Effector memory CD8-positive, alpha-beta T cell (primary cell): Measurements from ENCODE around the gene CNTD1.

Experiments used
- ATAC-seq: fragments of 150-1000 bp; cut with Tn5 transposase; replicated peaks from 2 replicates; pipeline ENCODE4 v1.10.0; 2021; ENCODE audit warnings: mild to moderate bottlenecking, moderate library complexity
- DNase-seq, 3 experiments: peaks; one replicate each; pipeline ENCODE4 v3.0.0; 2021
- H3K27ac Mint-ChIP-seq, 2 donors: one replicate each; pipeline ENCODE4 v1.8.0; 2022; ENCODE audit warnings: mild to moderate bottlenecking in 2 of 2, mixed read lengths in 2 of 2, moderate library complexity in 2 of 2
- H3K27me3 Mint-ChIP-seq, 2 donors: one replicate each; pipeline ENCODE4 v1.8.0; 2022; ENCODE audit warnings: mixed read lengths in 2 of 2
- H3K36me3 Mint-ChIP-seq: one replicate; pipeline ENCODE4 v1.8.0; 2022; ENCODE audit warnings: mild to moderate bottlenecking, moderate library complexity, mixed read lengths; ENCODE audit not compliant: insufficient read depth
- H3K4me1 Mint-ChIP-seq, 2 donors: one replicate each; pipeline ENCODE4 v1.8.0; 2022; ENCODE audit warnings: low read depth in 2 of 2, mixed read lengths in 2 of 2
- H3K4me3 Mint-ChIP-seq, 2 donors: one replicate each; pipeline ENCODE4 v1.8.0; 2022; ENCODE audit warnings: mild to moderate bottlenecking in 2 of 2, mixed read lengths in 2 of 2, moderate library complexity in 2 of 2
- H3K9me3 Mint-ChIP-seq, 2 donors: one replicate each; pipeline ENCODE4 v1.8.0; 2022; ENCODE audit warnings: mixed read lengths in 2 of 2

Gene CNTD1

GRCh38 chr17:42803074-42803883, 4.6 kb downstream of the CNTD1 start:
- Mint-ChIP-seq H3K36me3 (peaks cover 8% of the 10 kb centered on the region), H3K27ac (peak overlapping the region in 1 of 2 donors; percentile 15), H3K4me1 (peaks cover 5% of the 10 kb centered on the region in 2 donors), H3K9me3 (no peaks in the 10 kb centered on the region), H3K4me3 (no peak overlapping the region), H3K27me3 (no peaks in the 10 kb centered on the region)
- DNase-seq (no peak), ATAC-seq (no peak)

GRCh38 chr17:42804918-42805367, 6.3 kb downstream of the CNTD1 start:
- Mint-ChIP-seq H3K4me1 (no peaks in the 10 kb centered on the region), H3K27me3 (no peaks in the 10 kb centered on the region), H3K27ac (no peak overlapping the region), H3K36me3 (peaks cover 7% of the 10 kb centered on the region), H3K9me3 (no peaks in the 10 kb centered on the region), H3K4me3 (no peak overlapping the region)
- ATAC-seq (no peak), DNase-seq (no peak)

DNA sequence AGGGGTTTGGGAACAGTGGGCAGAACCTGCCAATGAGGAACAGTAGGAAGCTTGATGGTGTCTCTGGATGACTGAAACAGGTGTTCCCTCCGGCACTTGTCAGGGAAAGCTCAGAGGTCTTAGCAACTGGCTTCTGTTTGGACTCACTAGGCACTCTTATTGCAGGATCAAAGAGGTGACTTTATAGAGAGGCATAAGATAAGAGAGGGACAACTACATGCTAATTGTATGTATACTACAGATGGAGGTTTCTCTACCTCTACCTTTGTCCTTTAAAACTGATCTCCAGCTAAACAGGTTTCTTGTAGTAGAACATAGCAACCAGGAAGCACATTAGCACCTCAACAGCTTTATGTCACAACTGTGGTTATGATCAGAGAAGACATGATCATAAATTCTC, 7.6 kb downstream of the CNTD1 start:
- Mint-ChIP-seq H3K9me3 (no peaks in the 10 kb centered on the region), H3K27me3 (no peaks in the 10 kb centered on the region), H3K36me3 (peaks cover 20% of the 10 kb centered on the region), H3K4me3 (no peak overlapping the region), H3K27ac (no peak overlapping the region), H3K4me1 (no peaks in the 10 kb centered on the region)
- ATAC-seq = no peak
- no peak for DNase-seq

DNA sequence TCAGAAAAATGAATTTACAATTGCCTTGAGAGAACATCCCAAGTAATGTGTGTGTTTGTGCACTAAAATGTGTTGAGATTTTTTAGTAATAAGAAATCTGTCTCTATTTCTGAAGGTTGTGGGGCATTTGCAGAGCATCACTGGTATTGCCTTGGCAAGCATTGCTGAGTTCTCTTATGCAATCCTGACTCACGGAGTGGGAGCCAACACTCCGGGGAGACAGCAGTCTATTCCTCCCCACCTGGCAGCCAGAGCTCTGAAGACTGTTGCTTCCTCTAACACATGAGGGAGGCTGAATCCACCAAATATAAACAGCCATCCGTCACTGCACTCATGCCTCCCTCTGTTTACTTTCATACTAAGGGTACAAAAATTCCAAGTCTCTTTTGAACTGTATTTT, 10.6 kb downstream of the CNTD1 start:
- no peaks in the 10 kb centered on the region for H3K27me3 Mint-ChIP-seq
- DNase-seq = no peak
- peak overlapping the region in 1 of 2 donors; percentile 16 for H3K27ac Mint-ChIP-seq
- H3K36me3 Mint-ChIP-seq = peaks cover 48% of the 10 kb centered on the region
- no peak overlapping the region for H3K4me3 Mint-ChIP-seq
- H3K4me1 Mint-ChIP-seq = no peaks in the 10 kb centered on the region
- H3K9me3 Mint-ChIP-seq = no peaks in the 10 kb centered on the region
- ATAC-seq = no peak

DNA sequence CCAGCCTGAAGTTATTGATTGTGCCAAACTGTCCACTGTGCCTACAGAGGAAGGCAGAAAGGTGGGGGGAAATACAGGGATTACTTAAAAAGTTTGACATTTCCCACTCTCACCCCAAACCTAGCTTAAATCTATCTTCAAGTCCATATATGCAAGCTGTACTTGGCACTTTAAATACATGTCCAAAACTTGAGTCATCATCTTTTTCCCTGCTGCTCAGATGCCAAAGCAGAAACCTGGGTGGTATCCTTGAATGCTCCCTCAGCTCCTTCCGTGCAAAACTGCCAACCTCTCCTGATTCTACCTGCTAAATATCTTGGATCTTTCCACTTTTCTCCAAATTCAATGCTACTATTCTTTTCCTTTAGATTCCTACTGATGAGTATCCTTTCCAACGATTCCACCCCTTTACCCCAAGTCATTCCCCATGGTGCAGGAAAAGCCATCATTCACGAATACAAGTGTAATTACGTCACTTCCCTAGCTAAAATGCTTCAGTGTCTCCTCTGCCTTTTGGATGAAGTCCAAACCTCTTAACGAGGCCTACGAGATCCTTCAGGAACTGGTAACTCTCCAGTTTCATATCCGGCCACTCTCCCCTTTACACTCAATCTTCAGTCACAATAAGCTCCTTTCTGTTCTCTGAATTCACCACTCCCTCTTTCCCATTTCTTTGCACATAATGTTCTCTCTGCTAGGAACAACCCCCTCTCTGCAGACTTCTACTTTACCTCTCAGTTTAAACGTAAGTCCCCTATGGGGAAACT, 16.2 kb downstream of the CNTD1 start:
- DNase-seq = no peak

DNA sequence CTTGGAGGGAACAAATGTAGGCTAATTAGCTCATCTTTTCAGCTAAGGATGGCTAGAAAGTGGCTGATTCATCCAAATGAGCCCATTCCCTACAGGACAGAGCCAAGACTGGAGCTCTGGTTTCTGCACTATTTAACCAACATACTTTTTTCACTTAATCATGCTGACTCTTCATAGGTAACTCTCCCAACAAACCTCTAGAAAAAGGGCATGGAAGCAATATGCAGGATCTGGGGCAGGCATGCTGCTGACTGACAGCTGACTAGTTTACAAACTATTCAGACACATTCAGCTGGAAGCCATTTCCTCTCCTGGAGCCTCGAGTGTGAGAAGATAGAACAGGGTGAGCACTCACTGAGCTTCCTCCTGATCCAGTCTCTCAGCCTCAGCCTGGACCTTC, 19.2 kb downstream of the CNTD1 start:
- Mint-ChIP-seq H3K9me3 (no peaks in the 10 kb centered on the region), H3K27me3 (no peaks in the 10 kb centered on the region), H3K4me1 (peaks cover 11 to 27% of the 10 kb centered on the region in 2 donors), H3K36me3 (peaks cover 79% of the 10 kb centered on the region), H3K4me3 (no peak overlapping the region), H3K27ac (no peak overlapping the region)
- ATAC-seq (no peak), DNase-seq (no peak)

More for the DNA sequence above, 16.2 kb downstream of the CNTD1 start:
- Mint-ChIP-seq H3K27ac (no peak overlapping the region), H3K9me3 (no peaks in the 10 kb centered on the region), H3K4me3 (no peak overlapping the region), H3K4me1 (peaks cover 2 to 11% of the 10 kb centered on the region in 2 donors), H3K27me3 (no peaks in the 10 kb centered on the region), H3K36me3 (peaks cover 92% of the 10 kb centered on the region)
- ATAC-seq = no peak

DNA sequence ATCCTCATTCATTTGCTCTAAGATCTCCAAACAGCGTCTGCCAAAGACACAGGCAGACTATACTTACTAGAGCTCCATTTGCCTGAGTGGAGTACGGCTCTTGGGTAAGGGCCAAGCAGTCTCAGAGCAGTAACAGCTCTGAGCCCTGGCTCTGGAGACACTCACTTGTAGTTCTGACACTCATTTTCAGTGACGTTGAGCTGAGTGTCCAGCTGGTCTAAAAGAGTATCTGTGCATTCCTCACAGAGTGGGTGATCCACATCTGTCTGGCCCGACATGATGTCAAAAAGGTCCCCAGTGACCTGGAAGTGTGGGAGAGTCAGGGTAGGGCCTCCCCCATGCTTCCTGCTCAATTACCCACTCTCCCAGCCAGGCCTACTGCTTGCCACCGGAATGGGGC, 19.7 kb downstream of the CNTD1 start:
- ATAC-seq (no peak), DNase-seq (no peak)
- peaks cover 12 to 27% of the 10 kb centered on the region in 2 donors for H3K4me1 Mint-ChIP-seq
- no peak overlapping the region for H3K4me3 Mint-ChIP-seq
- H3K27ac Mint-ChIP-seq = no peak overlapping the region
- H3K27me3 Mint-ChIP-seq = no peaks in the 10 kb centered on the region
- H3K36me3 Mint-ChIP-seq = peaks cover 75% of the 10 kb centered on the region
- H3K9me3 Mint-ChIP-seq = no peaks in the 10 kb centered on the region

DNA sequence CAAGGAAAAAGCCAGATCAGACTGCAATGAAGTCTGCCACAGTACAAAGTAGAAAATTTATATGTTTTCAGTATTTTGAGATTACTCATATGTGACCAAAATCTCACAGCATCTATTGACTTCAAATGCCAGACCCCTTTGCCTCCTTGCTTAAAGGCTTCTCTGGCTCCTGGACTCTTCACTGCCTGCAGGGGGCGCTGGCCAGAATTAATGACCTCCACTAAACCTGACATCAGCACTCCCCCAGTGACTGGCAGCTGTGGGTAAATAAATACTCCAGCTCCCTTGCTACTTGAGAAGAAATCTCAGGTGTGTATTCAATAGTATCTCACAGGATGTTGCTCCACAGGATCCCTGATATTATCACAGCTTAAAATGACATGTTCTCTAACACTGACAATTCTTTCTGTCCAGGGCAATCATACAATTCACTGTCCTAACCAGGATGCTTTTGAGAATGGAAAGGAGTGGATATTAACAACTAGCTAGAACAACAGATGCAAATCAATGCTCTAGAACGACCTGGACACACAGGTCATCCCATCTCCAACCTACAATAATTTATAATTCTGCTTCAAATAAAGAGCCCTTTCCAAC, 21.4 kb downstream of the CNTD1 start:
- H3K4me3 Mint-ChIP-seq = no peak overlapping the region
- H3K36me3 Mint-ChIP-seq = peaks cover 71% of the 10 kb centered on the region
- H3K27ac Mint-ChIP-seq = no peak overlapping the region
- no peaks in the 10 kb centered on the region for H3K9me3 Mint-ChIP-seq
- ATAC-seq (no peak), DNase-seq (peak; percentile 55)
- H3K27me3 Mint-ChIP-seq = no peaks in the 10 kb centered on the region
- peaks cover 19 to 35% of the 10 kb centered on the region in 2 donors for H3K4me1 Mint-ChIP-seq

- peak overlapping the region in 1 of 2 donors; percentile 17 for H3K4me3 Mint-ChIP-seq
- H3K27ac Mint-ChIP-seq = peak overlapping the region in 1 of 2 donors; percentile 74
- no peaks in the 10 kb centered on the region for H3K9me3 Mint-ChIP-seq
- DNase-seq (no peak), ATAC-seq (no peak)
- peaks cover 60% of the 10 kb centered on the region for H3K36me3 Mint-ChIP-seq
- H3K27me3 Mint-ChIP-seq = no peaks in the 10 kb centered on the region
- H3K4me1 Mint-ChIP-seq = peaks cover 19 to 35% of the 10 kb centered on the region in 2 donors
Measured at GRCh38 chr17:42821176-42821575, 22.5 kb downstream of the CNTD1 start.

GRCh38 chr17:42827472-42827871, 28.8 kb downstream of the CNTD1 start:
- DNase-seq (no peak), ATAC-seq (no peak)
- H3K27me3 Mint-ChIP-seq = peaks cover 23 to 24% of the 10 kb centered on the region in 2 donors
- peaks cover 11 to 16% of the 10 kb centered on the region in 2 donors for H3K4me1 Mint-ChIP-seq
- H3K4me3 Mint-ChIP-seq = no peak overlapping the region
- no peaks in the 10 kb centered on the region for H3K9me3 Mint-ChIP-seq
- H3K36me3 Mint-ChIP-seq = peaks cover 16% of the 10 kb centered on the region
- H3K27ac Mint-ChIP-seq = no peak overlapping the region

DNA sequence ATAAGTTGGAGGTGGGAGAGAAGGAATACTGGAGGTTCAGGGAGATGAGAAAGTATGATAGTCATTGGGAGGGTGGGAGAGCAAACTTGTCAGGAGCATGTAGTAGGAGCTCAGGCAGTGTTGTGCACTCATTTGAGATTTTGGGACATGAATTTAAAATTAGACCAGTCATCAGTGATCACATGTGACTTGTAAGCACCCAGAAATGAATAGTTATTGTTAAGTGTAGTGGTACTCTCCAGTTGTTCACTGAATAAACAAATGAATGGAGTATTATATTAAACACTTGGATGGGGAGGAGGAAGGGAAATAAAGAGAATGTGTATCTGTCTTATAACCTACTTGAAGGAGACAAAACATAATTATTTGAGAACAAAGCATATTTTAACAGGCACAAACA, 32.3 kb downstream of the CNTD1 start:
- DNase-seq = no peak

GRCh38 chr17:42832213-42832933, 33.7 kb downstream of the CNTD1 start:
- peak in 1 of 3 experiments; percentile 4 for DNase-seq
- Mint-ChIP-seq H3K4me1 (peaks cover 7 to 14% of the 10 kb centered on the region in 2 donors), H3K36me3 (peaks cover 40% of the 10 kb centered on the region), H3K27ac (peak overlapping the region; percentile 99), H3K4me3 (peak overlapping the region; percentile 96 to 97), H3K9me3 (no peaks in the 10 kb centered on the region), H3K27me3 (peaks cover 17 to 21% of the 10 kb centered on the region in 2 donors)
- peak; percentile 13 for ATAC-seq

More for the DNA sequence above, 32.3 kb downstream of the CNTD1 start:
- Mint-ChIP-seq H3K4me3 (no peak overlapping the region), H3K36me3 (peaks cover 26% of the 10 kb centered on the region), H3K27me3 (peaks cover 23 to 24% of the 10 kb centered on the region in 2 donors), H3K27ac (no peak overlapping the region), H3K4me1 (peaks cover 7 to 14% of the 10 kb centered on the region in 2 donors), H3K9me3 (no peaks in the 10 kb centered on the region)
- ATAC-seq = no peak
